H1 (cell line): ENCODE measurements around the gene PLEK. TPM values are rescaled to one million over a fixed set of nuclear protein-coding genes. Genes with fewer than 3 reads are reported as not detected.

Experiments
- CTBP2 ChIP-seq: IDR thresholded peaks from 2 replicates; pipeline ENCODE4 v1.7.0; 2011; ENCODE audit warnings: borderline replicate concordance, mild to moderate bottlenecking, moderate library complexity, mixed read lengths, low read length; ENCODE audit not compliant: insufficient read depth, insufficient read length
- polyA plus RNA-seq, 7 experiments: library from polyadenylated mRNA; depleted of rRNA in 3 of 7; stranded (reverse) in 5 of 7; unstranded in 2 of 7; fragments of >200 nt in 5 of 7; fragments of 200-250 nt in 2 of 7; gene quantifications; 1 replicate in 5 of 7; 2 replicates in 1 of 7; 4 replicates in 1 of 7; pipeline versions ENCODE4 v1.2.1 to v1.2.3, GENCODE V29; 2011 to 2013; ENCODE audit warnings: missing spikeins in 2 of 7, mixed read lengths in 2 of 7
- total RNA-seq: library from RNA; stranded (reverse); fragmentation: NEBNext Ultra II Directional; extraction: Animal tissue kit (Norgen Biotek cat#: 25700); gene quantifications from 2 replicates; pipeline ENCODE4 v1.2.1, GENCODE V29; 2021
- TF ChIP-seq, protein P1 (sequence below): fragments of 300-600 bp; sonication (generic); IDR thresholded peaks from 2 replicates; pipeline ENCODE4 v1.7.1; 2012; ENCODE audit warnings: low read length, moderate library complexity, mild to moderate bottlenecking, inconsistent platforms; ENCODE audit not compliant: insufficient replicate concordance

PLEK gene
- total and polyA plus RNA-seq, 2 of the 8 experiments (the other 6 are each of a cell fraction or from before 2014, with no cell fraction given), result not detected

GRCh38 chr2:68391099-68391498 lies 26.0 kb downstream of the PLEK start (continued):
- TF ChIP-seq, protein P1, sequence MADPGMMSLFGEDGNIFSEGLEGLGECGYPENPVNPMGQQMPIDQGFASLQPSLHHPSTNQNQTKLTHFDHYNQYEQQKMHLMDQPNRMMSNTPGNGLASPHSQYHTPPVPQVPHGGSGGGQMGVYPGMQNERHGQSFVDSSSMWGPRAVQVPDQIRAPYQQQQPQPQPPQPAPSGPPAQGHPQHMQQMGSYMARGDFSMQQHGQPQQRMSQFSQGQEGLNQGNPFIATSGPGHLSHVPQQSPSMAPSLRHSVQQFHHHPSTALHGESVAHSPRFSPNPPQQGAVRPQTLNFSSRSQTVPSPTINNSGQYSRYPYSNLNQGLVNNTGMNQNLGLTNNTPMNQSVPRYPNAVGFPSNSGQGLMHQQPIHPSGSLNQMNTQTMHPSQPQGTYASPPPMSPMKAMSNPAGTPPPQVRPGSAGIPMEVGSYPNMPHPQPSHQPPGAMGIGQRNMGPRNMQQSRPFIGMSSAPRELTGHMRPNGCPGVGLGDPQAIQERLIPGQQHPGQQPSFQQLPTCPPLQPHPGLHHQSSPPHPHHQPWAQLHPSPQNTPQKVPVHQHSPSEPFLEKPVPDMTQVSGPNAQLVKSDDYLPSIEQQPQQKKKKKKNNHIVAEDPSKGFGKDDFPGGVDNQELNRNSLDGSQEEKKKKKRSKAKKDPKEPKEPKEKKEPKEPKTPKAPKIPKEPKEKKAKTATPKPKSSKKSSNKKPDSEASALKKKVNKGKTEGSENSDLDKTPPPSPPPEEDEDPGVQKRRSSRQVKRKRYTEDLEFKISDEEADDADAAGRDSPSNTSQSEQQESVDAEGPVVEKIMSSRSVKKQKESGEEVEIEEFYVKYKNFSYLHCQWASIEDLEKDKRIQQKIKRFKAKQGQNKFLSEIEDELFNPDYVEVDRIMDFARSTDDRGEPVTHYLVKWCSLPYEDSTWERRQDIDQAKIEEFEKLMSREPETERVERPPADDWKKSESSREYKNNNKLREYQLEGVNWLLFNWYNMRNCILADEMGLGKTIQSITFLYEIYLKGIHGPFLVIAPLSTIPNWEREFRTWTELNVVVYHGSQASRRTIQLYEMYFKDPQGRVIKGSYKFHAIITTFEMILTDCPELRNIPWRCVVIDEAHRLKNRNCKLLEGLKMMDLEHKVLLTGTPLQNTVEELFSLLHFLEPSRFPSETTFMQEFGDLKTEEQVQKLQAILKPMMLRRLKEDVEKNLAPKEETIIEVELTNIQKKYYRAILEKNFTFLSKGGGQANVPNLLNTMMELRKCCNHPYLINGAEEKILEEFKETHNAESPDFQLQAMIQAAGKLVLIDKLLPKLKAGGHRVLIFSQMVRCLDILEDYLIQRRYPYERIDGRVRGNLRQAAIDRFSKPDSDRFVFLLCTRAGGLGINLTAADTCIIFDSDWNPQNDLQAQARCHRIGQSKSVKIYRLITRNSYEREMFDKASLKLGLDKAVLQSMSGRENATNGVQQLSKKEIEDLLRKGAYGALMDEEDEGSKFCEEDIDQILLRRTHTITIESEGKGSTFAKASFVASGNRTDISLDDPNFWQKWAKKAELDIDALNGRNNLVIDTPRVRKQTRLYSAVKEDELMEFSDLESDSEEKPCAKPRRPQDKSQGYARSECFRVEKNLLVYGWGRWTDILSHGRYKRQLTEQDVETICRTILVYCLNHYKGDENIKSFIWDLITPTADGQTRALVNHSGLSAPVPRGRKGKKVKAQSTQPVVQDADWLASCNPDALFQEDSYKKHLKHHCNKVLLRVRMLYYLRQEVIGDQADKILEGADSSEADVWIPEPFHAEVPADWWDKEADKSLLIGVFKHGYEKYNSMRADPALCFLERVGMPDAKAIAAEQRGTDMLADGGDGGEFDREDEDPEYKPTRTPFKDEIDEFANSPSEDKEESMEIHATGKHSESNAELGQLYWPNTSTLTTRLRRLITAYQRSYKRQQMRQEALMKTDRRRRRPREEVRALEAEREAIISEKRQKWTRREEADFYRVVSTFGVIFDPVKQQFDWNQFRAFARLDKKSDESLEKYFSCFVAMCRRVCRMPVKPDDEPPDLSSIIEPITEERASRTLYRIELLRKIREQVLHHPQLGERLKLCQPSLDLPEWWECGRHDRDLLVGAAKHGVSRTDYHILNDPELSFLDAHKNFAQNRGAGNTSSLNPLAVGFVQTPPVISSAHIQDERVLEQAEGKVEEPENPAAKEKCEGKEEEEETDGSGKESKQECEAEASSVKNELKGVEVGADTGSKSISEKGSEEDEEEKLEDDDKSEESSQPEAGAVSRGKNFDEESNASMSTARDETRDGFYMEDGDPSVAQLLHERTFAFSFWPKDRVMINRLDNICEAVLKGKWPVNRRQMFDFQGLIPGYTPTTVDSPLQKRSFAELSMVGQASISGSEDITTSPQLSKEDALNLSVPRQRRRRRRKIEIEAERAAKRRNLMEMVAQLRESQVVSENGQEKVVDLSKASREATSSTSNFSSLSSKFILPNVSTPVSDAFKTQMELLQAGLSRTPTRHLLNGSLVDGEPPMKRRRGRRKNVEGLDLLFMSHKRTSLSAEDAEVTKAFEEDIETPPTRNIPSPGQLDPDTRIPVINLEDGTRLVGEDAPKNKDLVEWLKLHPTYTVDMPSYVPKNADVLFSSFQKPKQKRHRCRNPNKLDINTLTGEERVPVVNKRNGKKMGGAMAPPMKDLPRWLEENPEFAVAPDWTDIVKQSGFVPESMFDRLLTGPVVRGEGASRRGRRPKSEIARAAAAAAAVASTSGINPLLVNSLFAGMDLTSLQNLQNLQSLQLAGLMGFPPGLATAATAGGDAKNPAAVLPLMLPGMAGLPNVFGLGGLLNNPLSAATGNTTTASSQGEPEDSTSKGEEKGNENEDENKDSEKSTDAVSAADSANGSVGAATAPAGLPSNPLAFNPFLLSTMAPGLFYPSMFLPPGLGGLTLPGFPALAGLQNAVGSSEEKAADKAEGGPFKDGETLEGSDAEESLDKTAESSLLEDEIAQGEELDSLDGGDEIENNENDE, result no peak
- TF ChIP-seq CTBP2, result no peak
